Epithelial cell of prostate (primary cell): Measurements from ENCODE around the gene TRABD.

Experiments
- DNase-seq: peaks from one replicate; pipeline ENCODE4 v3.0.0-alpha.2; 2011; ENCODE audit warnings: low read depth, low spot score
- H3K27ac ChIP-seq: fragments of 450-650 bp; 2 replicates; pipeline ENCODE4 v1.5.1; 2017; ENCODE audit warnings: mild to moderate bottlenecking

Gene TRABD

DNA sequence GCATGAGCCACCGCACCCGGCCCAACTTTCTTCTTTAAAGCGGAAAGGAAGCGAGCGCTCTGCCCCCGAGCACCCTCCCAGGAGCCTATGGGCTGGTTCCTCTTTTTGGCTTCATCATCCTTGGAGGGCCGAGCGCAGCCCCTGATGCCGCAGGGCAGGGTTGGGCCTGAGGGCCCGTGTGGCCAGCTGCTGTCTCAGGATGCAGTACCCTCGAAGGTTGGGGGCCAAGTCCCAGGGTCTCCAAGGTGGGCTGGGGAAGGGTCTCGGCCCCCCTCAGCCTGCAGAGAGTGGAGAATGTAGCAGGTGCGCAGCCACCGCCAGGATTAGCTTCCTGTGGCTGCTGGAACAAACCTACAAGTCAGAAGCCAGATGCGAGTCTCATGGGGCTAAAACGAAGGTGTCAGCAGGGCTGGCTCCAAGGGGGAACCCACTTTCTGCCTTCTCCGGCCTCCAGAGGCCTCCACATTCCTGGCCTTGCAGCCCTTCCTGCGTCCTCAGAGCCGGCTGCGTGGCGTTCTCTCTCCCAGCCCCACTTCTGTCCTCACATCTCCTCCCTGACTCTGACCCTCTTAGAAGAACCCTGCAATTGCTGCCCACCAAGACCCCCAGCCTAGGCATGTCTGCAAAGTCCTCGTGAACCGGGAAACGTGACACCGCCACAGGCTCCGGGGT, 12.3 kb upstream of the TRABD start:
- DNase-seq: no peak
- no peak overlapping the region for H3K27ac ChIP-seq

DNA sequence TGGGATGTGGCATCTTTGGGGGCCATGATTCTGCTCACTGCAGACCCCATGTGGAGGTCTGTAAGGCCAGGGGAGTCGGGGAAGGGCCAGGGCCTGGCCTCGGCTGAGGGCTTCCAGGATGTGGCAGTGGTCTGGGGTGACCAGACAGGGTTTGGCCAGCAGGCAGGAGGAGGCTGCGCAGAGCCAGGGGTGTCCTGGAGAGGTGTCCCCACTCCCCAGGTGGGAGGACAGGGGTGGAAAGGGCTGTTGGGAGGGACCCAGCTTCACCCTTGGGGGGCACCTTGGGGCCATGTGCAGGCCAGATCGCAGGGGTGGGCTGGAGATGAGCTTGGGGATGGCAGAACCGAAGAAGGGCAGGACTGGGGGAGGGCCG, 11.7 kb upstream of the TRABD start:
- H3K27ac ChIP-seq: no peak overlapping the region
- DNase-seq: no peak

- no peak overlapping the region for H3K27ac ChIP-seq
- DNase-seq: no peak
Measured at GRCh38 chr22:50174382-50175190, 11.1 kb upstream of the TRABD start.

DNA sequence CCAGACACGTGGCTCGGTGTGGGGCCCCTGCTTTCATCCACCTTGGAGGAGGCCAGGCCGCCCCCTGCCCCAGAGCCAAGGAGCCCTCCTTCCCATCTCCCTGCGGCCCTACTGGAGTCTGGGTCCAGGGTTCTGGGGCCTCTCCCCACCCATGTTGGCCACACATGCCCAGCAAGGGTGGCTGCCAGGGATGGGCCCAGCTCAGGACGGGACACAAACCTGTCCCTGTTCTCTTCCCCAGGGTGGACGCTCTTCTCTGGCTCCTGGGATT, 10.6 kb upstream of the TRABD start:
- H3K27ac ChIP-seq: no peak overlapping the region
- DNase-seq: no peak

GRCh38 chr22:50175921-50176849, 9.5 kb upstream of the TRABD start:
- no peak for DNase-seq
- no peak overlapping the region for H3K27ac ChIP-seq

GRCh38 chr22:50176850-50177536, 8.7 kb upstream of the TRABD start:
- H3K27ac ChIP-seq: no peak overlapping the region
- no peak for DNase-seq

DNA sequence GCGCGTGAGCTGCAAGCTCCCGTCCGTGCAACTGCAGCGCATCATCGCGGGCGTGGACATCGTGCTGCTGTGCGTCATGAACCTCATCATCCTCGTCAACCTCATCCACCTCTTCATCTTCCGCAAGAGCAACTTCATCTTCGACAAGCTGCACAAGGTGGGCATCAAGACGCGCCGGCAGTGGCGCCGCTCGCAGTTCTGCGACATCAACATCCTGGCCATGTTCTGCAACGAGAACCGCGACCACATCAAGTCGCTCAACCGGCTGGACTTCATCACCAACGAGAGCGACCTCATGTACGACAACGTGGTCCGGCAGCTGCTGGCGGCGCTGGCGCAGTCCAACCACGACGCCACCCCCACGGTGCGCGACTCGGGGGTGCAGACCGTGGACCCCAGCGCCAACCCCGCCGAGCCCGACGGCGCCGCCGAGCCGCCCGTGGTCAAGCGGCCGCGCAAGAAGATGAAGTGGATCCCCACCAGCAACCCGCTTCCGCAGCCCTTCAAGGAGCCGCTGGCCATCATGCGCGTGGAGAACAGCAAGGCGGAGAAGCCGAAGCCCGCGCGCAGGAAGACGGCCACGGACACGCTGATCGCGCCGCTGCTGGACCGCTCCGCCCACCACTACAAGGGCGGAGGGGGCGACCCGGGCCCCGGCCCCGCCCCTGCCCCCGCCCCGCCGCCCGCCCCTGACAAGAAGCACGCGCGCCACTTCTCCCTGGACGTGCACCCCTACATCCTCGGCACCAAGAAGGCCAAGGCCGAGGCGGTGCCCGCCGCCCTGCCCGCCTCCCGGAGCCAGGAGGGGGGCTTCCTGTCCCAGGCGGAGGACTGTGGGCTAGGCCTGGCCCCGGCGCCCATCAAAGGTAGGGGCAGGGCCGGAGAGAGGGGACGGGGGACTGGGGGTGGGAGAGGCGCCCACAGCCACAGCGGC, 7.9 kb upstream of the TRABD start:
- no peak for DNase-seq
- H3K27ac ChIP-seq: no peak overlapping the region

DNA sequence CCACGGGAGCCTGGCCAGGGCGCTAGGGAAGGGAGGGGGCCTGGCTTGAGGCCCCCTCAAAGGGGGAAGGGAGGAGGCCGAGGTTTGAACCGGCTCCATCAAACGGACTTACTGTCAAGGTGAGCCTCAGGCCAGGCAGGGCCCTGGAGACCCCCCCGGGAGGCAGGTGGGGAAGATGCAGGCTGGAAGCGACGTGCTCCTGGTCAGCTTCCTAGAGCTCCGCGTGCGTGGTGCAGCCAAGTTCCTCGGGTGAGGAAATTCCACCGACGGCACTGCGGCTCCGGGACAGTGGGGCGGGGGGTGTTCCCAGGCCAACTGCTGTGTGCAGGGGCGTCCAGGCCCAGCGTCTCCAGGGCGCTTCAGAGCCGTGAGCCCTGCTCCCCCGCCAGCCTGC, 7.2 kb upstream of the TRABD start:
- no peak overlapping the region for H3K27ac ChIP-seq
- no peak for DNase-seq

GRCh38 chr22:50178871-50179869, 6.5 kb upstream of the TRABD start:
- H3K27ac ChIP-seq: no peak overlapping the region
- DNase-seq: no peak

DNA sequence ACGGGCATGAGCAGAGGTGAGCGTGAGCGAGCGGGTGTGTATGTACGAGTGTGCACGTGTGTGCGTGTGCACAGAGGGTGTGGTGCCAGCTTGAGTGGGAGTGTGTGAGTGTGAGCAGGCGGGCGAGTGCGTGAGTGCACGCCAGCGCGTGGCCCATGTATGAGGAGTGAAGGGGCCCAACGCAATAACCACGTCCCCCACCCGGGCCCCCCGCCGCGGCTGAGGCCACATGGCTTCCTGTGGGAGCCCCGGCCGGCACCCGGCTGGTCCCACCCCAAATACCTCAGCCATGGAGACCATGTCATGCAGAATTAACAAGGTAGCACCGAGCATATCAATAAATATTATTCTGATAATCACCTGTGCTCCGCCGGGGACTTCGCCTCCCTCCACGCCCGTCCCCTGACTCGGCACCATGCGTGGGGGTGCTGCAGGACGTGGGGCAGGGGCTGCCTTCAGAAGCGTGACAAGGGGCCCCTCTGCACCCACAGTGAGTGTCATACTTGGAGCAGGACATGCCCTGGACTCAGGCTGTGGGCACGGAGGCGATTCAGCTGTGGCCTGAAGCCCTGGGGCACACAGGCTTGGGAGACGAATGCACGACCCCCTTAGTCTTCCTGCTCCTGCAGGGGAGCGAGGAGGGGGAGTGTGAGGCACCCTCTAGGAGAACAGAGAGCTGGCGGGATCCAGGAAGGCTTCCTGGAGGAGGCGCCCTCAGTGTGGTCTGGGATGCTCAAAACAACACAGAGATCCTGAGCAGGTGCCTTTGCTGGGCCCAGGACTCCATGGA, 5.6 kb upstream of the TRABD start:
- H3K27ac ChIP-seq: no peak overlapping the region
- DNase-seq: no peak

- no peak for DNase-seq
- H3K27ac ChIP-seq: no peak overlapping the region
Measured at GRCh38 chr22:50180727-50181521, 4.8 kb upstream of the TRABD start.

- no peak overlapping the region for H3K27ac ChIP-seq
- DNase-seq: no peak
Measured at GRCh38 chr22:50182176-50183081, 3.3 kb upstream of the TRABD start.

DNA sequence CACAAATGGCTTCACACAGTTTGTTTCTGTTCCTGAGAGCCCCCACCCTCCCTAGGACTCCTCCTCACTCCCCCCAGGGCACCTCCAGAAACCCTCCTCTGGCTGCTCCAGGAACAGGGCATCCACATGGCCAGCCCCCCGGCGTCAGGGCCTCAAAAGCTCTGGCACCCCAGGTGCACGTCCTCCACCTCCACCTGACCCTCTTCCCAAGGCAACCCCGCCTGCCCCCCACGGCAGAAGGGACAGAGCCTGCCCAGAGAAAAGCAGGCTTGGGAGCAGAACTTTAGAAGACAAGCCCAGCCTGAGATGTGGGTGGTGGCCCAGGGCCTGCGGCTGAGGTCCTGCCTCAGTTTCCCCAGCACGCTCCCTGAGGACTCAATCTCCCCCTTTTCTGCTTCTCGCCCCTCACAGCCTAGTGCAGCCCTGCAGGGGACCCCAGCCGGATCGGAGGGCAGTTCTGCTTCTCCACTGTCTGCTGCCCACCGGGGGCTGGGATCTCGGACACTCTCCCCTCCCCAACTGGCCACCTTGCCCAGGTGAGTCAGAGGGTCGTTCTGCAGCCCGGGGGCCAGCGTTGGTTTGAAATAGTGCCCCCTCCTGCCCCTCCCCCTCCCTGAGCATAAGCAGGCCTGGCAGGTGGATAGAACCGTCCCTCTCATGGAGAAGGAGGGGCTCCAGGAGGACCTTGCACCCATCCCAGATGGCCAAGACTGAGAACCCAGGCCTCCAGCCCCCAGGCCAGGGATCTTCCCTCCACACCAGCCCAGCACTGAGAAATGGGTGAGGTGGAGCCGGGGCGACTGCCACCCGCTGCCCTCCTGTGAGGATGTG, 2.4 kb upstream of the TRABD start:
- DNase-seq: no peak
- no peak overlapping the region for H3K27ac ChIP-seq

GRCh38 chr22:50184004-50184901, 1.5 kb upstream of the TRABD start:
- no peak for DNase-seq
- H3K27ac ChIP-seq: no peak overlapping the region
